OCI-LY1 (cell line): ENCODE measurements around the gene CKB.

Experiments
- H2AFZ ChIP-seq: fragments of 200-600 bp; sonication (generic), shearing (Covaris generic); 2 replicates; pipeline ENCODE4 v1.6.0; 2014; ENCODE audit warnings: antibody characterized with exemption, mild to moderate bottlenecking, low read length
- H3F3A ChIP-seq: fragments of 200-600 bp; sonication (generic), shearing (Covaris generic); 2 replicates; pipeline ENCODE4 v1.6.0; 2014; ENCODE audit warnings: mild to moderate bottlenecking, antibody characterized with exemption, low read length, moderate library complexity; ENCODE audit not compliant: insufficient read depth
- H3K27ac ChIP-seq: fragments of 200-600 bp; sonication (generic); 2 replicates; pipeline ENCODE4 v1.5.1; 2014; ENCODE audit warnings: low read length, mixed run types, mild to moderate bottlenecking, low read depth; ENCODE audit not compliant: poor library complexity, severe bottlenecking
- H3K27me3 ChIP-seq: fragments of 200-600 bp; sonication (generic); 2 replicates; pipeline ENCODE4 v1.6.0; 2014; ENCODE audit warnings: antibody characterized with exemption, mild to moderate bottlenecking, low read length, moderate library complexity; ENCODE audit not compliant: insufficient read depth
- H3K36me3 ChIP-seq: fragments of 200-600 bp; sonication (generic); 2 replicates; pipeline ENCODE4 v1.6.1; 2014; ENCODE audit warnings: mild to moderate bottlenecking, antibody characterized with exemption, low read length, moderate library complexity, mixed read lengths; ENCODE audit not compliant: insufficient read depth
- H3K4me1 ChIP-seq: fragments of 200-600 bp; sonication (generic); 2 replicates; pipeline ENCODE4 v1.5.1; 2014; ENCODE audit warnings: mild to moderate bottlenecking, low read length, moderate library complexity; ENCODE audit not compliant: insufficient read depth, severe bottlenecking
- H3K4me2 ChIP-seq: fragments of 200-600 bp; sonication (generic), shearing (Covaris generic); 2 replicates; pipeline ENCODE4 v1.6.1; 2014; ENCODE audit warnings: low read length
- H3K4me3 ChIP-seq: fragments of 200-600 bp; sonication (generic); 2 replicates; pipeline ENCODE4 v1.5.1; 2014; ENCODE audit warnings: low read length, low read depth, mild to moderate bottlenecking, mixed read lengths; ENCODE audit not compliant: poor library complexity, severe bottlenecking
- H3K79me2 ChIP-seq: fragments of 200-600 bp; shearing (Covaris generic); 2 replicates; pipeline ENCODE4 v1.6.1; 2016; ENCODE audit warnings: mixed run types, low read length, mixed read lengths; ENCODE audit not compliant: insufficient read depth
- H3K9ac ChIP-seq: fragments of 200-600 bp; sonication (generic), shearing (Covaris generic); 2 replicates; pipeline ENCODE4 v1.6.1; 2014; ENCODE audit warnings: mild to moderate bottlenecking, low read length, mixed read lengths
- H3K9me2 ChIP-seq: fragments of 200-600 bp; sonication (generic), shearing (Covaris generic); 2 replicates; pipeline ENCODE4 v1.6.1; 2014; ENCODE audit warnings: low read depth, mild to moderate bottlenecking, low read length, mixed read lengths
- H3K9me3 ChIP-seq: fragments of 200-600 bp; shearing (Covaris generic); 2 replicates; pipeline ENCODE4 v1.6.1; 2014; ENCODE audit warnings: low read length, mixed read lengths
- H4K20me1 ChIP-seq: fragments of 200-600 bp; sonication (generic), shearing (Covaris generic); 2 replicates; pipeline ENCODE4 v1.6.0; 2016; ENCODE audit warnings: mild to moderate bottlenecking, low read length; ENCODE audit not compliant: insufficient read depth
- EZH2 ChIP-seq: fragments of 200-600 bp; sonication (generic), shearing (Covaris generic); IDR thresholded peaks from 2 replicates; pipeline ENCODE4 v1.8.0; 2017; ENCODE audit warnings: borderline replicate concordance, mixed run types, mild to moderate bottlenecking, antibody characterized with exemption, low read length, moderate library complexity, mixed read lengths
- TF ChIP-seq, protein P1 (sequence below): fragments of 200-600 bp; sonication (generic), shearing (Covaris generic); IDR thresholded peaks from 2 replicates; pipeline ENCODE4 v1.5.1; 2017; ENCODE audit warnings: mild to moderate bottlenecking, antibody characterized with exemption, low read length, moderate library complexity, mixed read lengths

The CKB gene

DNA sequence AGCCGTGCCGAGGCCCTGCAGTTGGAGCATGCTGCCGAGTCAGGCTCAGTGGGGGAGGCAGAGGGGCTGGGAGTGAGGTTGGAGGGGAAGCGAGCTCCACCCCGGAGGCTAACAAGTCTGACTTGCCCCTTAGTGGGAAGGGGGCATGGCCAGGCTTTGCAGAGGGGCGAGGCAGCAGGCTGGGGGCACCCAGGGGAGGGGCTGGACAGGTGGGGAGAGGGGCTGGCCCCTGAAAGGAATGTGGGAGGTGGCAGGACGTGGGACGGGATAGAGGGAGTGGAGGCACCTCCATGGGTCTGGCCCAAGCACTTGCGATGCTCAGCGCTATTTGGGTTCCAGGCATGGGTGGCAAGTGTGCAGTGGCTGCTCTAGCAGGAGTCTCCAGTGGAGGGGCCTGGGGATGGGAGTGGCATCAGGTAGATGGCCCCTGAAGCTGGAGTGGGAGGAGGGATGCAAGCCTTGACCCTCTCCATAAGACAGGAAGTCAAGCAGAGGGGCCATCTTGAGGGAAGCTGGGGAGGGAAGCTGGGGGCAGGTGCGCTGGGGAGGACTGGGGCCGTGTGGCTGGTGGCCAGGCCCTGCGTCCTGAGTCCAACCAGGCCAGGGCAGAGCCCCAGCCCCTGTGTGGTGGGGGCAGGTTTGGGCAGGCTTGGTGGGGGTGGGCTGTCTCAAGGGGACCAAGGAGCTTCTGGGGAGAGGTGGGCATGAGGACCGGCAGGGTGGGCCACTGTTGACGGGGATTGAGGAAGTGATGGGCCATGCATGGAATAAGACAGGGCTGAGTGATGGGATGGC, 9.0 kb upstream of the CKB start:
- H3K9me2 ChIP-seq, result no peaks in the 10 kb centered on the region
- no peak for TF ChIP-seq EZH2
- TF ChIP-seq, protein P1, sequence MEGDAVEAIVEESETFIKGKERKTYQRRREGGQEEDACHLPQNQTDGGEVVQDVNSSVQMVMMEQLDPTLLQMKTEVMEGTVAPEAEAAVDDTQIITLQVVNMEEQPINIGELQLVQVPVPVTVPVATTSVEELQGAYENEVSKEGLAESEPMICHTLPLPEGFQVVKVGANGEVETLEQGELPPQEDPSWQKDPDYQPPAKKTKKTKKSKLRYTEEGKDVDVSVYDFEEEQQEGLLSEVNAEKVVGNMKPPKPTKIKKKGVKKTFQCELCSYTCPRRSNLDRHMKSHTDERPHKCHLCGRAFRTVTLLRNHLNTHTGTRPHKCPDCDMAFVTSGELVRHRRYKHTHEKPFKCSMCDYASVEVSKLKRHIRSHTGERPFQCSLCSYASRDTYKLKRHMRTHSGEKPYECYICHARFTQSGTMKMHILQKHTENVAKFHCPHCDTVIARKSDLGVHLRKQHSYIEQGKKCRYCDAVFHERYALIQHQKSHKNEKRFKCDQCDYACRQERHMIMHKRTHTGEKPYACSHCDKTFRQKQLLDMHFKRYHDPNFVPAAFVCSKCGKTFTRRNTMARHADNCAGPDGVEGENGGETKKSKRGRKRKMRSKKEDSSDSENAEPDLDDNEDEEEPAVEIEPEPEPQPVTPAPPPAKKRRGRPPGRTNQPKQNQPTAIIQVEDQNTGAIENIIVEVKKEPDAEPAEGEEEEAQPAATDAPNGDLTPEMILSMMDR, result no peak
- H3K4me1 ChIP-seq, result peaks cover 27% of the 10 kb centered on the region
- no peaks in the 10 kb centered on the region; the same call in 1 of the 2 replicates for H3K27me3 ChIP-seq
- no peak overlapping the region for H2AFZ ChIP-seq
- no peak overlapping the region for H3K9ac ChIP-seq
- H3K9me3 ChIP-seq, result no peaks in the 10 kb centered on the region
- H3K79me2 ChIP-seq, result peaks cover 8% of the 10 kb centered on the region
- no peak overlapping the region for H3K4me3 ChIP-seq
- H3K36me3 ChIP-seq, result peaks cover 27% of the 10 kb centered on the region; the same call in 1 of the 2 replicates
- H3K4me2 ChIP-seq, result no peak overlapping the region
- H4K20me1 ChIP-seq, result no peaks in the 10 kb centered on the region
- no peaks in the 10 kb centered on the region for H3F3A ChIP-seq
- no peak overlapping the region for H3K27ac ChIP-seq

DNA sequence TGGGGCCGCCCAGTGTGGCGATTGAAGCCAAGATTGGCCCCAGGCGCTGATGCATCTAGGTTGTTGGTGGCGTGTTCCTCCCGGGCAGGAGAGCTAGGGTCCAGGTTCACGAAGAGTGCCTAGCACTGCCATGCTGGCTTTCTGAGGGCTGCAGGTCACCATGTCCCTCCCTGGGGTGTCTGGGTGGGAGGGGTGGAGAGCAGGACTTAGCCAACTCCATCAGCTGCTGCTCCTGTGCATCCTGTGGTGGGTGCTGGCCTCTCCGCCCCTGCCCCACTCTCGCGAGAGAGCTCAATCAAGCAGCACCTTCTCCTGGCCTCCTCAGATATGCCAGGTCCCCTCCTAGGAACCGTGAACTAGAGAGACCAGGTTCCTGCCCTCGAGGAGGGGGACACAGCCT, 8.2 kb upstream of the CKB start:
- H3K36me3 ChIP-seq, result peaks cover 27% of the 10 kb centered on the region; the same call in 1 of the 2 replicates
- H3K9me2 ChIP-seq, result no peaks in the 10 kb centered on the region
- no peak overlapping the region for H3K27ac ChIP-seq
- peaks cover 8% of the 10 kb centered on the region for H3K79me2 ChIP-seq
- no peaks in the 10 kb centered on the region for H3F3A ChIP-seq
- peaks cover 27% of the 10 kb centered on the region for H3K4me1 ChIP-seq
- H3K27me3 ChIP-seq, result no peaks in the 10 kb centered on the region; the same call in 1 of the 2 replicates
- no peak overlapping the region for H3K9ac ChIP-seq
- TF ChIP-seq, protein P1, result no peak
- no peak for TF ChIP-seq EZH2
- H2AFZ ChIP-seq, result no peak overlapping the region
- no peaks in the 10 kb centered on the region for H3K9me3 ChIP-seq
- H3K4me3 ChIP-seq, result peak overlapping the region; percentile 96
- H4K20me1 ChIP-seq, result no peaks in the 10 kb centered on the region
- H3K4me2 ChIP-seq, result peak overlapping the region; percentile 96; the same call in 1 of the 2 replicates

DNA sequence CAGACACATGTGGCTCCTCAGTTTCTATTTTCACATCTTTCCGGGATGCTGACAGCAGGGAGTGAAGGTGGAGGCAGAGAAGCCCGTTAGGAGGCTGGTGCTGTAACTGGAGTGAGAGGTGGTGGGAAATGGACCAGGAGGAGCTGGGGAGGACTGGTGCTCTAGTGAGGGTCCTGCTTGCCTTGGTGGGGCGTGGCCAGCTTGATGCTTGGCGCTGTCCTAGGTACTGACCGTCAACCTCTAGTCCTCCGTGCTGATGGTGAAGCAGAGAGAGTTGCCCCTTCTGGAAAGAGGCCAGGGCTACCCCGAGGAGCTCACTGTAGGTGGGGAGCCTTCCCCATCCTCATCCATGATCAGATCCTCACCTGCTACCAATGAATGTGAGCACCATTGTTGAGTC, 7.8 kb upstream of the CKB start:
- Histone ChIP-seq H3K27me3 (no peaks in the 10 kb centered on the region; the same call in 1 of the 2 replicates), H3K79me2 (peaks cover 8% of the 10 kb centered on the region), H2AFZ (no peak overlapping the region), H3K36me3 (peaks cover 27% of the 10 kb centered on the region; the same call in 1 of the 2 replicates), H3K9me3 (no peaks in the 10 kb centered on the region), H3K9me2 (no peaks in the 10 kb centered on the region), H3K4me1 (peaks cover 27% of the 10 kb centered on the region), H3K9ac (no peak overlapping the region; the same call in 1 of the 2 replicates), H3F3A (no peaks in the 10 kb centered on the region), H3K4me2 (peak overlapping the region; percentile 96), H3K27ac (no peak overlapping the region), H4K20me1 (no peaks in the 10 kb centered on the region), H3K4me3 (peak overlapping the region; percentile 96)
- TF ChIP-seq EZH2, result no peak
- TF ChIP-seq, protein P1, result no peak
